ENCODE results near the gene ATAD5. TPM values are rescaled to one million over a fixed set of nuclear protein-coding genes. Genes with fewer than 3 reads are reported as not detected.

The ATAD5 gene
- total and polyA plus RNA-seq, 2 of the 13 experiments (the other 11 are each of a cell fraction or from before 2014, with no cell fraction given): 1.8 to 10.7 TPM

GRCh38 chr17:30824356-30825145 lies 7.2 kb upstream of the ATAD5 start, which contains the start of gene CRLF3 (continued):
- TF ChIP-seq, protein P1, sequence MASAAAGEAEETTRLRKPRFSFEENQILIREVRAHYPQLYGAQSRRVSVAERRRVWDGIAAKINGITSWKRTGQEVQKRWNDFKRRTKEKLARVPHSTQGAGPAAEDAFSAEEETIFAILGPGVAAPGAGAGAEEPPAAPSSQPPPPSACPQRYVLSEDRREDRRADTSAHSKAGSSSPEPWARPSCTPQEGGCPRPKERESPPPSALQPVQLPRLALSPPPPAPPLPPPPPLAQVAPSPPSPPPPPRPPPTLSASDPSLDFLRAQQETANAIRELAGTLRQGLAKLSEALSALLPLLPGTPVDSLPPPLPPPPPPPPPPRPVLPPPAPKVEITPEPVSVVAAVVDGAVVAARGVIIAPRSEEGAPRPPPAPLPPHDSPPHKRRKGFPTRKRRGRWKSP (CRISPR knock-in tag; IDR thresholded peaks at IDR 0.05): no peak
- TF ChIP-seq, protein P2, sequence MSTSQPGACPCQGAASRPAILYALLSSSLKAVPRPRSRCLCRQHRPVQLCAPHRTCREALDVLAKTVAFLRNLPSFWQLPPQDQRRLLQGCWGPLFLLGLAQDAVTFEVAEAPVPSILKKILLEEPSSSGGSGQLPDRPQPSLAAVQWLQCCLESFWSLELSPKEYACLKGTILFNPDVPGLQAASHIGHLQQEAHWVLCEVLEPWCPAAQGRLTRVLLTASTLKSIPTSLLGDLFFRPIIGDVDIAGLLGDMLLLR (CRISPR knock-in tag; IDR thresholded peaks at IDR 0.05): peak; percentile 85
- TF ChIP-seq WIZ (CRISPR knock-in tag; IDR thresholded peaks at IDR 0.05): no peak
- no peak for TF ChIP-seq ZNF83 (CRISPR knock-in tag; IDR thresholded peaks at IDR 0.05; ENCODE audit: borderline replicate concordance)
- no peak for TF ChIP-seq ZNF407 (CRISPR knock-in tag; IDR thresholded peaks at IDR 0.05; ENCODE audit: not compliant biosample characterization)
- no peak for TF ChIP-seq ZNF354B (CRISPR knock-in tag; IDR thresholded peaks at IDR 0.05)
- TF ChIP-seq ZNF775 (CRISPR knock-in tag; IDR thresholded peaks at IDR 0.05; ENCODE audit: borderline replicate concordance): no peak
- TF ChIP-seq NFE2L2 (IDR thresholded peaks at IDR 0.05; ENCODE audit: low read length): no peak
- TF ChIP-seq GATAD1 (CRISPR knock-in tag; IDR thresholded peaks at IDR 0.05): no peak; the same call in 1 of the 2 replicates
- no peak for TF ChIP-seq RERE (CRISPR knock-in tag; IDR thresholded peaks at IDR 0.05; ENCODE audit: low read depth)
- TF ChIP-seq CCDC6 (CRISPR knock-in tag; IDR thresholded peaks at IDR 0.05): no peak
- no peak for TF ChIP-seq CREM (IDR thresholded peaks at IDR 0.05)
- no peak for TF ChIP-seq CREM (CRISPR knock-in tag; IDR thresholded peaks at IDR 0.05)
- no peak for TF ChIP-seq ZNF879 (CRISPR knock-in tag; IDR thresholded peaks at IDR 0.05)

Measured in HepG2 (cell line).